ENCODE results near the gene DNAH6.
"Not testable (repeated sequence)": the region's sequence is repeated elsewhere in the genome, so short reads cannot be mapped to it uniquely, and the experiment has no call there.

The DNAH6 gene

GRCh38 chr2:84498150-84498799, 18.0 kb upstream of the DNAH6 start:
- DNase-seq, result no peak

GRCh38 chr2:84511024-84511423, 5.3 kb upstream of the DNAH6 start:
- DNase-seq, result not testable (repeated sequence)

- no peak for DNase-seq
These were observed 510 bp upstream of the DNAH6 start for GRCh38 chr2:84515788-84516187.

GRCh38 chr2:84519332-84519957, 3.1 kb downstream of the DNAH6 start:
- DNase-seq, result no peak

- no peak for DNase-seq
These were observed 10.3 kb downstream of the DNAH6 start for GRCh38 chr2:84526562-84526961.

GRCh38 chr2:84527137-84528129, 11.1 kb downstream of the DNAH6 start:
- no peak for DNase-seq

GRCh38 chr2:84532291-84532690, 16.0 kb downstream of the DNAH6 start:
- DNase-seq, result no peak

- DNase-seq, result no peak
These were observed 17.9 kb downstream of the DNAH6 start for GRCh38 chr2:84534225-84534624.

- DNase-seq, result no peak
These were observed 21.0 kb downstream of the DNAH6 start for GRCh38 chr2:84537251-84537650.

- no peak for DNase-seq
These were observed 23.4 kb downstream of the DNAH6 start for GRCh38 chr2:84539729-84540128.

GRCh38 chr2:84545005-84545404, 28.7 kb downstream of the DNAH6 start:
- DNase-seq, result no peak

GRCh38 chr2:84546551-84546950, 30.3 kb downstream of the DNAH6 start:
- no peak for DNase-seq

- no peak for DNase-seq
These were observed 32.0 kb downstream of the DNAH6 start for GRCh38 chr2:84548303-84548702.

GRCh38 chr2:84550916-84551315, 34.6 kb downstream of the DNAH6 start:
- no peak for DNase-seq

GRCh38 chr2:84551526-84551925, 35.2 kb downstream of the DNAH6 start:
- not testable (repeated sequence) for DNase-seq

- no peak for DNase-seq
These were observed 39.9 kb downstream of the DNAH6 start for GRCh38 chr2:84556190-84556589.

GRCh38 chr2:84559838-84560237, 43.5 kb downstream of the DNAH6 start:
- no peak for DNase-seq

- DNase-seq, result no peak
These were observed 63.4 kb downstream of the DNAH6 start for GRCh38 chr2:84579661-84580060.

- no peak for DNase-seq
These were observed 87.6 kb downstream of the DNAH6 start for GRCh38 chr2:84603911-84604310.

GRCh38 chr2:84613082-84613481, 96.8 kb downstream of the DNAH6 start:
- DNase-seq, result no peak

GRCh38 chr2:84619794-84620371, 103.6 kb downstream of the DNAH6 start:
- DNase-seq, result no peak

- no peak for DNase-seq
These were observed 112.2 kb downstream of the DNAH6 start for GRCh38 chr2:84628486-84628885.

- no peak for DNase-seq
These were observed 113.3 kb downstream of the DNAH6 start for GRCh38 chr2:84629550-84629949.

All from NCI-H1092 (cell line).